ENCODE results near the gene P4HA3. TPM values are rescaled to one million over a fixed set of nuclear protein-coding genes. Genes with fewer than 3 reads are reported as not detected.

Gene P4HA3
- total RNA-seq, 1 donor from 2014 or later: not detected

- DNase-seq: no peak
- Mint-ChIP-seq H3K4me1 (ENCODE audit: low read depth, unreplicated experiment) (peaks cover 3% of the 10 kb centered on the region), H3K27ac (ENCODE audit: unreplicated experiment) (no peak overlapping the region), H3K9me3 (ENCODE audit: unreplicated experiment) (no peaks in the 10 kb centered on the region), H3K36me3 (ENCODE audit: unreplicated experiment) (peaks cover 2% of the 10 kb centered on the region), H3K27me3 (ENCODE audit: unreplicated experiment) (no peaks in the 10 kb centered on the region), H3K4me3 (ENCODE audit: unreplicated experiment) (no peak overlapping the region)
- no peak for TF ChIP-seq CTCF (IDR thresholded peaks at IDR 0.05; ENCODE audit: partially characterized antibody, unreplicated experiment)
These were observed 22.5 kb downstream of the P4HA3 start for GRCh38 chr11:74288911-74289310.

- Mint-ChIP-seq H3K4me3 (ENCODE audit: unreplicated experiment) (no peak overlapping the region), H3K9me3 (ENCODE audit: unreplicated experiment) (no peaks in the 10 kb centered on the region), H3K4me1 (ENCODE audit: low read depth, unreplicated experiment) (peaks cover 3% of the 10 kb centered on the region), H3K27me3 (ENCODE audit: unreplicated experiment) (no peaks in the 10 kb centered on the region), H3K36me3 (ENCODE audit: unreplicated experiment) (no peaks in the 10 kb centered on the region), H3K27ac (ENCODE audit: unreplicated experiment) (no peak overlapping the region)
- no peak for DNase-seq
- TF ChIP-seq CTCF (IDR thresholded peaks at IDR 0.05; ENCODE audit: partially characterized antibody, unreplicated experiment): no peak
These were observed 23.3 kb downstream of the P4HA3 start for GRCh38 chr11:74288161-74288560.

GRCh38 chr11:74284466-74284865 is 27.0 kb downstream of the P4HA3 start:
- no peaks in the 10 kb centered on the region for H3K36me3 Mint-ChIP-seq (ENCODE audit: unreplicated experiment)
- H3K4me1 Mint-ChIP-seq (ENCODE audit: low read depth, unreplicated experiment): peaks cover 3% of the 10 kb centered on the region
- no peak overlapping the region for H3K4me3 Mint-ChIP-seq (ENCODE audit: unreplicated experiment)
- no peak for TF ChIP-seq CTCF (IDR thresholded peaks at IDR 0.05; ENCODE audit: partially characterized antibody, unreplicated experiment)
- H3K27ac Mint-ChIP-seq (ENCODE audit: unreplicated experiment): no peak overlapping the region
- DNase-seq: no peak
- H3K9me3 Mint-ChIP-seq (ENCODE audit: unreplicated experiment): no peaks in the 10 kb centered on the region
- H3K27me3 Mint-ChIP-seq (ENCODE audit: unreplicated experiment): no peaks in the 10 kb centered on the region

GRCh38 chr11:74283580-74284180 is 27.8 kb downstream of the P4HA3 start:
- H3K36me3 Mint-ChIP-seq (ENCODE audit: unreplicated experiment): no peaks in the 10 kb centered on the region
- TF ChIP-seq CTCF (IDR thresholded peaks at IDR 0.05; ENCODE audit: partially characterized antibody, unreplicated experiment): no peak

GRCh38 chr11:74282914-74283371 is 28.5 kb downstream of the P4HA3 start:
- no peaks in the 10 kb centered on the region for H3K9me3 Mint-ChIP-seq (ENCODE audit: unreplicated experiment)
- TF ChIP-seq CTCF (IDR thresholded peaks at IDR 0.05; ENCODE audit: partially characterized antibody, unreplicated experiment): no peak
- no peak for DNase-seq
- H3K4me3 Mint-ChIP-seq (ENCODE audit: unreplicated experiment): no peak overlapping the region
- H3K27me3 Mint-ChIP-seq (ENCODE audit: unreplicated experiment): no peaks in the 10 kb centered on the region
- H3K27ac Mint-ChIP-seq (ENCODE audit: unreplicated experiment): no peak overlapping the region
- H3K36me3 Mint-ChIP-seq (ENCODE audit: unreplicated experiment): no peaks in the 10 kb centered on the region
- peaks cover 3% of the 10 kb centered on the region for H3K4me1 Mint-ChIP-seq (ENCODE audit: low read depth, unreplicated experiment)

More at GRCh38 chr11:74283580-74284180, 27.8 kb downstream of the P4HA3 start:
- DNase-seq: no peak
- Mint-ChIP-seq H3K27me3 (ENCODE audit: unreplicated experiment) (no peaks in the 10 kb centered on the region), H3K27ac (ENCODE audit: unreplicated experiment) (no peak overlapping the region), H3K9me3 (ENCODE audit: unreplicated experiment) (no peaks in the 10 kb centered on the region), H3K4me3 (ENCODE audit: unreplicated experiment) (no peak overlapping the region), H3K4me1 (ENCODE audit: low read depth, unreplicated experiment) (peaks cover 3% of the 10 kb centered on the region)

Data from glutamatergic neuron (in vitro differentiated cells).